Measurements from ENCODE around the gene UGT2A3.

The UGT2A3 gene

GRCh38 chr4:68917016-68917415 is 34.6 kb downstream of the UGT2A3 start:
- DNase-seq (ENCODE audit: extremely low read depth in 1 of 2, low read depth in 1 of 2) = no peak

GRCh38 chr4:68912807-68913206 is 38.8 kb downstream of the UGT2A3 start:
- no peak for DNase-seq (ENCODE audit: extremely low read depth in 1 of 2, low read depth in 1 of 2)

- no peak for DNase-seq (ENCODE audit: extremely low read depth in 1 of 2, low read depth in 1 of 2)
These were observed 42.2 kb downstream of the UGT2A3 start for GRCh38 chr4:68909385-68909784.

GRCh38 chr4:68907788-68908700 is 43.6 kb downstream of the UGT2A3 start:
- DNase-seq (ENCODE audit: extremely low read depth in 1 of 2, low read depth in 1 of 2) = no peak

GRCh38 chr4:68907245-68907644 is 44.4 kb downstream of the UGT2A3 start:
- DNase-seq (ENCODE audit: extremely low read depth in 1 of 2, low read depth in 1 of 2) = no peak

GRCh38 chr4:68906780-68907137 is 44.8 kb downstream of the UGT2A3 start:
- no peak for DNase-seq (ENCODE audit: extremely low read depth in 1 of 2, low read depth in 1 of 2)

- no peak for DNase-seq (ENCODE audit: extremely low read depth in 1 of 2, low read depth in 1 of 2)
These were observed 45.4 kb downstream of the UGT2A3 start for GRCh38 chr4:68905939-68906779.

- DNase-seq (ENCODE audit: extremely low read depth in 1 of 2, low read depth in 1 of 2) = no peak
These were observed 46.0 kb downstream of the UGT2A3 start for GRCh38 chr4:68905598-68905938.

- DNase-seq (ENCODE audit: extremely low read depth in 1 of 2, low read depth in 1 of 2) = no peak
These were observed 46.8 kb downstream of the UGT2A3 start for GRCh38 chr4:68904786-68905185.

GRCh38 chr4:68896749-68897148 is 54.9 kb downstream of the UGT2A3 start:
- DNase-seq (ENCODE audit: extremely low read depth in 1 of 2, low read depth in 1 of 2) = no peak

- no peak for DNase-seq (ENCODE audit: extremely low read depth in 1 of 2, low read depth in 1 of 2)
These were observed 55.9 kb downstream of the UGT2A3 start for GRCh38 chr4:68895561-68896198.

- no peak for DNase-seq (ENCODE audit: extremely low read depth in 1 of 2, low read depth in 1 of 2)
These were observed 58.7 kb downstream of the UGT2A3 start for GRCh38 chr4:68892861-68893260.

GRCh38 chr4:68891678-68892077 is 59.9 kb downstream of the UGT2A3 start:
- no peak for DNase-seq (ENCODE audit: extremely low read depth in 1 of 2, low read depth in 1 of 2)

GRCh38 chr4:68885545-68885944 is 66.1 kb downstream of the UGT2A3 start:
- no peak for DNase-seq (ENCODE audit: extremely low read depth in 1 of 2, low read depth in 1 of 2)

- no peak for DNase-seq (ENCODE audit: extremely low read depth in 1 of 2, low read depth in 1 of 2)
These were observed 67.7 kb downstream of the UGT2A3 start for GRCh38 chr4:68883870-68884269.

All from activated CD8-positive, alpha-beta memory T cell treated with anti-CD3 and anti-CD28 coated beads for 1 hour (primary cell).